Loucy (cell line): ENCODE measurements around the gene PLEKHM2.

Experiments
- EZH2phosphoT487 ChIP-seq: fragments of 200-600 bp; IDR thresholded peaks from 2 replicates; pipeline ENCODE4 v1.6.1; 2018; ENCODE audit warnings: antibody characterized with exemption, mild to moderate bottlenecking, moderate library complexity, borderline replicate concordance
- TF ChIP-seq, protein P1 (sequence below): fragments of 200-600 bp; sonication (generic); conservative IDR thresholded peaks from 2 replicates; pipeline ENCODE4 v1.5.1; 2014; ENCODE audit warnings: mild to moderate bottlenecking, antibody characterized with exemption, low read length

DNA sequence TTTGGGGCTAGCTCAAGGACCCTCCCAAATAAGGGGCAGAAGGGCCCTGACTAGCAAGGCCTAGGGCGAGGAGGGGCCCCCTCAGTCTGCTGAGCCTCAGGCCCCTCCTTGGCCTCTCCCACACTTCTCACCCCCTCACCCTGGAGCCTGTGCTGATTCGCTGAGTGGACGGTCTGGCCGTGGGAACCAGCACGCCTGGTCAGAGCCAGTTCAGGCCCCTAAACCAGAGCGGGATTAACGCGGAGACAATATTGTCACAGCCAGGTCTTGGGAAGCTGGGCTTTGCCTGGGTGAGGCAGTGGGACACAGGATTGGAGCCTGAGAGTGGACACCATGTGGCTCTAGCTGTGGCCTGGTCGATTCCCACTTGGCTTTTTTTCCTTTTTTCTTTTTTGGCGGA is 69.7 kb downstream of the PLEKHM2 start:
- TF ChIP-seq, protein P1, sequence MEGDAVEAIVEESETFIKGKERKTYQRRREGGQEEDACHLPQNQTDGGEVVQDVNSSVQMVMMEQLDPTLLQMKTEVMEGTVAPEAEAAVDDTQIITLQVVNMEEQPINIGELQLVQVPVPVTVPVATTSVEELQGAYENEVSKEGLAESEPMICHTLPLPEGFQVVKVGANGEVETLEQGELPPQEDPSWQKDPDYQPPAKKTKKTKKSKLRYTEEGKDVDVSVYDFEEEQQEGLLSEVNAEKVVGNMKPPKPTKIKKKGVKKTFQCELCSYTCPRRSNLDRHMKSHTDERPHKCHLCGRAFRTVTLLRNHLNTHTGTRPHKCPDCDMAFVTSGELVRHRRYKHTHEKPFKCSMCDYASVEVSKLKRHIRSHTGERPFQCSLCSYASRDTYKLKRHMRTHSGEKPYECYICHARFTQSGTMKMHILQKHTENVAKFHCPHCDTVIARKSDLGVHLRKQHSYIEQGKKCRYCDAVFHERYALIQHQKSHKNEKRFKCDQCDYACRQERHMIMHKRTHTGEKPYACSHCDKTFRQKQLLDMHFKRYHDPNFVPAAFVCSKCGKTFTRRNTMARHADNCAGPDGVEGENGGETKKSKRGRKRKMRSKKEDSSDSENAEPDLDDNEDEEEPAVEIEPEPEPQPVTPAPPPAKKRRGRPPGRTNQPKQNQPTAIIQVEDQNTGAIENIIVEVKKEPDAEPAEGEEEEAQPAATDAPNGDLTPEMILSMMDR = no peak
- TF ChIP-seq EZH2phosphoT487 = no peak
